22Rv1 (cell line): Measurements from ENCODE around the gene RSF1.

Source experiments
- H3K27ac ChIP-seq: fragments of 450-650 bp; 2 replicates; pipeline ENCODE4 v1.5.1; 2017
- ZFX ChIP-seq: fragments of 450-650 bp; IDR thresholded peaks from 2 replicates; pipeline ENCODE4 v1.6.1; 2017; ENCODE audit warnings: antibody characterized with exemption, borderline replicate concordance
- TF ChIP-seq, protein P1 (sequence below): fragments of 450-650 bp; IDR thresholded peaks from 2 replicates; pipeline ENCODE4 v1.5.1; 2017; ENCODE audit warnings: mild to moderate bottlenecking

RSF1 gene

DNA sequence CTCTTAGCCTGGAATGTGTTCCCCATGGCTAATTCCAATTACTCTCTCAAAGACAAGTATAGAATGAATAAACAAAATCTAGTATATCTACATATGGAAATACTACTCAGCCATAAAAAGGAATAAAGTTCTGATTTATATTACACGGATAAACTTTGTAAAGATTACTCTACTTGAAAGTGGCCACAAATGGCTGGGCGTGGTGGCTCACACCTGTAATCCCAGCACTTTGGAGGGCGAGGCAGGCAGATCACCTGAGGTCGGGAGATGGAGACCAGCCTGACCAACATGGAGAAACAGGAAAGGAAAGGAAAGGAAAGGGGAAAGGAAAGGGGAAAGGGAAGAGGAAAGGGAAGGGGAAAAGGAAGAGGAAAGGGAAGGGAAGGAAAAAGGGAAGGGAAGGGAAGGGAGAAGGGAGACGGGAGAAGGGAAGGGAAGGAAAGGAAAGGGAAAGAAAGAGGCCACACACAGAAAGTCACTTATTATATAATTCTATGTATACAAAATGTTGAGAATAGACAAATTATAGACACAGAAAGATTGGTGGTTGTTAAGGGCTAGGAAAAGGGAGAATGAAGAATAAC lies 92.2 kb downstream of the RSF1 start:
- H3K27ac ChIP-seq: no peak overlapping the region
- TF ChIP-seq, protein P1, sequence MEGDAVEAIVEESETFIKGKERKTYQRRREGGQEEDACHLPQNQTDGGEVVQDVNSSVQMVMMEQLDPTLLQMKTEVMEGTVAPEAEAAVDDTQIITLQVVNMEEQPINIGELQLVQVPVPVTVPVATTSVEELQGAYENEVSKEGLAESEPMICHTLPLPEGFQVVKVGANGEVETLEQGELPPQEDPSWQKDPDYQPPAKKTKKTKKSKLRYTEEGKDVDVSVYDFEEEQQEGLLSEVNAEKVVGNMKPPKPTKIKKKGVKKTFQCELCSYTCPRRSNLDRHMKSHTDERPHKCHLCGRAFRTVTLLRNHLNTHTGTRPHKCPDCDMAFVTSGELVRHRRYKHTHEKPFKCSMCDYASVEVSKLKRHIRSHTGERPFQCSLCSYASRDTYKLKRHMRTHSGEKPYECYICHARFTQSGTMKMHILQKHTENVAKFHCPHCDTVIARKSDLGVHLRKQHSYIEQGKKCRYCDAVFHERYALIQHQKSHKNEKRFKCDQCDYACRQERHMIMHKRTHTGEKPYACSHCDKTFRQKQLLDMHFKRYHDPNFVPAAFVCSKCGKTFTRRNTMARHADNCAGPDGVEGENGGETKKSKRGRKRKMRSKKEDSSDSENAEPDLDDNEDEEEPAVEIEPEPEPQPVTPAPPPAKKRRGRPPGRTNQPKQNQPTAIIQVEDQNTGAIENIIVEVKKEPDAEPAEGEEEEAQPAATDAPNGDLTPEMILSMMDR: no peak
- TF ChIP-seq ZFX: no peak

DNA sequence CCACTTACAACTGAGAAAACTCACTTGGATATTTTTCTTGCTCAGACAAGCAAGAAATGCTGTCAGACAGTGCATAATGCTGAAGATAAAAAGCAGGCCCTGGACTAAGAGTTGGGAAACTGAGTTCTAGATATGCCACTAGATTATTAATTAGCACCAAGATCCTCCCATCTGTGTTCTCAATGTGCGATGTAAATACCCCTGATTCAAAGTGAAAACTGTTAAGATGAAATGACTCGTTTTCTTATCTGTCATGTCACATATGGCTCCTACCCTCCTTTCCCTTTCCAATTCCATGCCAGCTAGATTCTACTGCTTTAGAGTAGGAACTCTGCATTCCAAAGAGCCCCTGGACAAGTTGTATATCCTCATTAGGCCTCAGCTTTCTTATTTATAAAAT lies 94.0 kb downstream of the RSF1 start:
- H3K27ac ChIP-seq: no peak overlapping the region
- no peak for TF ChIP-seq ZFX
- TF ChIP-seq, protein P1: no peak

DNA sequence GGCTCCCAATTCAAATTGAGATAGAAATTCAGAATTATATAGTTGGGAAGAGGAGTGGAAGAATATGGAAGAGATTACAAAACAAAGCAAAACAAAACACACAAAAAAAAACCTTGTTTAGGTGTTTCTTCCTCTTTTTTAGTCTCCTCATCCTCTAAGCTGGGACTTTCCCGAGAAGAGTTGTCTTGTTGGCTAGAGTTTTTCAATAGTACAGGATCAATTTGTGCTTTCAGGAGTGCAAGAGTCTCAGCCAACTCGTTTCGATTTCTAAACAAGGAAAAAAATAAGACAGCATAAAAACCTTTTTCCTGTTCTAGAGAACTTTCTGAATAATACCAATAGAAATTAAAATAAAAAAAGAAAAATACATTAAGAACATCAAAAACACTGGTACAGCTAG lies 95.1 kb downstream of the RSF1 start:
- no peak for TF ChIP-seq ZFX
- TF ChIP-seq, protein P1: no peak

DNA sequence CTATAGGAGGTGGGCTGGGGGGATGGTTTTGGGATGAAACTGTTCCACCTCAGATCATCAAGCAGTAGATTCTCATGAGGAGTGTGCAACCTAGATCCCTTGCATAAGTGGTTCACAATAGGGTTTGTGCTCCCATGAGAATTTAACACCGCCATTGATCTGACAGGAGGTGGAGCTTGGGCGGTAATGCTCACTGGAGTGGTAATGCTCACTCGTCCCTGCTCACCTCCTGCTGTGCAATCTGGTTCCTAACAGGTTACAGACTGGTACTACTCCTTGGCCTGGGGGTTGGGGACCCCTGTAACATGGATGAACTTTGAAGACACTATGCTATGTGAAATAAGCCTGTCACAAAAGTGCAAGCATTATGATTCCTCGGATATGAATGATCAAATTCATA lies 95.9 kb downstream of the RSF1 start:
- no peak for TF ChIP-seq ZFX
- TF ChIP-seq, protein P1: no peak
- H3K27ac ChIP-seq: no peak overlapping the region

More for the DNA sequence above, 95.1 kb downstream of the RSF1 start:
- H3K27ac ChIP-seq: no peak overlapping the region

DNA sequence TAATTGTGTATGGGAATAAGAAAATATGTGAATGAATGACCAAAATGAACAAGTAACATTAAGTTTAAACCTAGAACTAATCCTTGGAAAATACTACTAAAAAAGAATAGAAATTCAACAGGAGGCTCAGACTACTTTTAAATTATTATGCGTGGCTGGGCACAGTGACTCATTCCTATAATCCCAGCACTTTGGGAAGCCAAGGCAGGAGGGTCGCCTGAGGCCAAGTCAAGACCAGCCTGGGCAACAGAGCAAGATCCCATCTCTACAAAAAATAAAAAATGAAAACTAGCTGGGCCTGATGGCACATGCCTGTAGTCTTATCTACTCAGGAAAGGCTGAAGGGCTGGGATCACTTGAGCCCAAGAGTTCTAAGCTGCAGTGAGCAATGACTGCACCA lies 97.5 kb downstream of the RSF1 start:
- no peak for TF ChIP-seq ZFX
- TF ChIP-seq, protein P1: no peak
- no peak overlapping the region for H3K27ac ChIP-seq

DNA sequence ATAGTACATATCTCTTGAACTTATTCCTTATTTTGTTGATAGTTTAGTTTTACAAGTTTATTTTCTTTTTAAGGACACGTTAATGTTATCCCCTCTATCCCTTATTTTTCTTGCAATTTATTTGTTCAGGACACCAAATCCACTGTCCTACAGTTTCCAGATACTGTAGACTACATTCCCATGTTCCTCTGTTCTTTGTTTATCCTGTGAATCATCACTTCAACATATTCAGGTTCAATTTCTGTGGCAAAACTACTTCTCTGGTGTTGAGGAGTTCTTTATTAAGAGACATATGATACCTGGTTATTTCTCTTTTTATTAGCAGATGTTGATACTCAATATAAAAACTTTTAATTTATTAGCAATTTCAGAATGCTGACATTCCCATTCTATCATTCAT lies 110.2 kb downstream of the RSF1 start:
- TF ChIP-seq, protein P1: no peak
- no peak overlapping the region for H3K27ac ChIP-seq

DNA sequence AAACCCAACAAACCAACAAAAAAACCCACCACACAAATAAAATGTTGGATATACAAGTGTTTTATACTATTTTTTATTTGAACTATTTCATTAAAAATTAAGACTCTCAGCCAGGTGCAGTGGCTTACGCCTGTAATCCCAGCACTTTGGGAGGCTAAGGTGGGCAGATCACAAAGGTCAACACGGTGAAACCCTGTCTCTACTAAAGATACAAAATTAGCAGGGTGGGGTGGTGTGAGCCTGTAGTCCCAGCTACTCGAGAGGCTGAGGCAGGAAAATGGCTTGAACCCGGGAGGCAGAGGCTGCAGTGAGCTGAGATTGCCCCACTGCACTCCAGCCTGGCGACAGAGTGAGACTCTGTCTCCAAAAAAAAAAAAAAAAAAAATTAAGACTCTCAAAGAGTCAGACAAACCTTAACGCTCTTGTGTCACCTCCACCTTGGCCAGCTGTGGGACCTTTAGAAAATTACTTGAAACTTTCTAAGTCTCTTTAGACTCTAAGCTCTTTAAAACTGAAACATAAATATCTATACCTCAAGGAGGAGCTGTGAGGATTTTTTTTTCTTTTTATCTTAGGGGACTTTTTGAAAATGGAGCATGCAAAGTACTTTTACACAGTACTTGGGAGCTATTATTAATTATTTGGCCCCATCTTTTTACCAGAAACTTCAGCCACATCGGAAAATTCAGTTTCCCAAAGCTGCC lies 114.5 kb downstream of the RSF1 start:
- TF ChIP-seq, protein P1: no peak
- no peak for TF ChIP-seq ZFX
- no peak overlapping the region for H3K27ac ChIP-seq
